HepG2 (cell line): ENCODE measurements around the gene KRT36.

Experiments
- FOXA3 ChIP-seq: IDR thresholded peaks from 2 replicates; pipeline ENCODE4 v1.6.1; 2016; ENCODE audit warnings: missing genetic modification reagents, missing compliant biosample characterization
- PAX8 ChIP-seq: sonication (generic); formaldehyde crosslinking; IDR thresholded peaks from 2 replicates; pipeline ENCODE4 v1.8.0; 2022; ENCODE audit warnings: mild to moderate bottlenecking, missing genetic modification reagents, borderline replicate concordance
- TBX2 ChIP-seq: sonication (generic); formaldehyde crosslinking; IDR thresholded peaks from 2 replicates; pipeline ENCODE4 v1.5.0; 2020; ENCODE audit warnings: missing genetic modification reagents, mild to moderate bottlenecking, borderline replicate concordance
- TF ChIP-seq, protein P1 (sequence below): IDR thresholded peaks from 2 replicates; pipeline ENCODE4 v1.6.1; 2012; ENCODE audit warnings: inconsistent platforms
- TF ChIP-seq, protein P2 (sequence below): sonication (generic); formaldehyde crosslinking; IDR thresholded peaks from 2 replicates; pipeline ENCODE4 v1.4.0; 2020; ENCODE audit warnings: missing genetic modification reagents

DNA sequence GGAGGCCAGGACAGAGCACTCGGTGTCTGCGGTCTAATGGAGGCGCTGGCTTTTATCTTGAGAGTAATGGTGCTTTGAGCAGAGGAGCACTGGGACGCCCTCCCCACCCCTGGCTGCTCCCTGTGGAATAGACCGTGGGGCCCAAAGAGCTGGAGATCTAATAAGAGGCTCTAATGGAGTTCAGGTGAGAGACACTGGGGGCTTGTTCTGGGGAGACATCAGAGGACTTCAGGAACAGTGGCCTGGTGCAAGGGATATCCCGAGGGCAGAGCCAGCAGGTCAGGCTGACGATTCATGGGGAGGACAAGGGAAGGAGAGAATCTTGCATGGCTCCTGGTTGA, 47.9 kb upstream of the KRT36 start:
- TF ChIP-seq TBX2 (CRISPR knock-in tag) (no peak), FOXA3 (CRISPR knock-in tag) (no peak), PAX8 (CRISPR knock-in tag) (no peak)
- TF ChIP-seq, protein P1, sequence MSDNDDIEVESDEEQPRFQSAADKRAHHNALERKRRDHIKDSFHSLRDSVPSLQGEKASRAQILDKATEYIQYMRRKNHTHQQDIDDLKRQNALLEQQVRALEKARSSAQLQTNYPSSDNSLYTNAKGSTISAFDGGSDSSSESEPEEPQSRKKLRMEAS = no peak
- TF ChIP-seq, protein P2, sequence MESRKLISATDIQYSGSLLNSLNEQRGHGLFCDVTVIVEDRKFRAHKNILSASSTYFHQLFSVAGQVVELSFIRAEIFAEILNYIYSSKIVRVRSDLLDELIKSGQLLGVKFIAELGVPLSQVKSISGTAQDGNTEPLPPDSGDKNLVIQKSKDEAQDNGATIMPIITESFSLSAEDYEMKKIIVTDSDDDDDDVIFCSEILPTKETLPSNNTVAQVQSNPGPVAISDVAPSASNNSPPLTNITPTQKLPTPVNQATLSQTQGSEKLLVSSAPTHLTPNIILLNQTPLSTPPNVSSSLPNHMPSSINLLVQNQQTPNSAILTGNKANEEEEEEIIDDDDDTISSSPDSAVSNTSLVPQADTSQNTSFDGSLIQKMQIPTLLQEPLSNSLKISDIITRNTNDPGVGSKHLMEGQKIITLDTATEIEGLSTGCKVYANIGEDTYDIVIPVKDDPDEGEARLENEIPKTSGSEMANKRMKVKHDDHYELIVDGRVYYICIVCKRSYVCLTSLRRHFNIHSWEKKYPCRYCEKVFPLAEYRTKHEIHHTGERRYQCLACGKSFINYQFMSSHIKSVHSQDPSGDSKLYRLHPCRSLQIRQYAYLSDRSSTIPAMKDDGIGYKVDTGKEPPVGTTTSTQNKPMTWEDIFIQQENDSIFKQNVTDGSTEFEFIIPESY (CRISPR knock-in tag) = no peak
